Measurements from ENCODE around the gene USP54.

GRCh38 chr10:73469579-73469978 is 121.6 kb downstream of the USP54 start:
- TF ChIP-seq POLR2A (IDR thresholded peaks at IDR 0.05) (no peak), CTCF (IDR thresholded peaks at IDR 0.05) (no peak)

Data from testis (tissue), 2 donors.